Measurements from ENCODE around the gene AVPR2. TPM values are rescaled to one million over a fixed set of nuclear protein-coding genes. Genes with fewer than 3 reads are reported as not detected.

AVPR2 gene
- total and polyA plus RNA-seq, 2 donors (not counting 1 experiment from before 2014, with no cell fraction given): not detected

DNA sequence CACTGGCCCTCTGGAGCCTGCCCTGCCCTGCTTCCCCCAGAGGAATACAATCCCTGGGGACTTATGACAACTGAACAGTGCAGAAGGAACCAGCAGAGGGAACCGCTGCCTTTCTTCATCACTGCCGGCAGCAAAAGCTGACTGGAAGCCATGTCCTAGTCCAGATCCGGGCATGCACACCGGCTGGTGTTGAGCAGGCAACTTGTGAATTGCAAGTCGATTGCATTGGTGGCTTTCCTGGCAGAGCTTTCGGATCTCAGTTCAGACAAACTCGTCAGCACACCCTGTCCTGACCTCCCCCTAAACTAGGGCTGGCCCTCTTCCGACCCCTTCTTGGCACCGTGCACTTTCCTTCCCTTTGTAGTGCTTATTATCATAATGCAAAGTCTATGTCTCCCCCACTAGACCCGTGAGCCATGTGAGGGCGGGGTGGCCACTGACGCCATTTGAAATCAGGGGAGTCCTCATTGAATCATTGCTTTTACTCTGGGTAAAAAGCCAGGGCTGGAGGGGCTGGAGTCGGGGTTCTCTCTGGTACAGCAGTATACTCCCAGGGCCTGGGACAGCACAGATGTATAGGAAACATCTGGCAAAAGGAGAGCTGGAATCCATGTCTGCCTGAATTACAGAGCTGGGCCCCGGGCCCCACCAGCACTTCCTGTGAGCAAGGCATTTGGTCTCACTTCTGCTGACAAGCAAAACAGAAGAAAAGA is 19.8 kb downstream of the AVPR2 start:
- H2AFZ ChIP-seq (ENCODE audit: low read length): no peak overlapping the region
- no peaks in the 10 kb centered on the region for H3K9me3 ChIP-seq (ENCODE audit: control insufficient read depth, insufficient read depth, low read depth, low read length)
- H3K4me1 ChIP-seq (ENCODE audit: control insufficient read depth, extremely low read depth, insufficient read depth, low read length): peaks cover 7% of the 10 kb centered on the region
- H4K20me1 ChIP-seq (ENCODE audit: control insufficient read depth, extremely low read depth, insufficient read depth, low read length): no peaks in the 10 kb centered on the region
- no peaks in the 10 kb centered on the region for H3K36me3 ChIP-seq (ENCODE audit: control insufficient read depth, insufficient read depth, low read length)
- H3K27me3 ChIP-seq (ENCODE audit: control insufficient read depth, insufficient read depth, low read length): no peaks in the 10 kb centered on the region
- no peak for TF ChIP-seq EZH2 (IDR thresholded peaks at IDR 0.05; ENCODE audit: low read length, missing control alignments)
- TF ChIP-seq, protein P1, sequence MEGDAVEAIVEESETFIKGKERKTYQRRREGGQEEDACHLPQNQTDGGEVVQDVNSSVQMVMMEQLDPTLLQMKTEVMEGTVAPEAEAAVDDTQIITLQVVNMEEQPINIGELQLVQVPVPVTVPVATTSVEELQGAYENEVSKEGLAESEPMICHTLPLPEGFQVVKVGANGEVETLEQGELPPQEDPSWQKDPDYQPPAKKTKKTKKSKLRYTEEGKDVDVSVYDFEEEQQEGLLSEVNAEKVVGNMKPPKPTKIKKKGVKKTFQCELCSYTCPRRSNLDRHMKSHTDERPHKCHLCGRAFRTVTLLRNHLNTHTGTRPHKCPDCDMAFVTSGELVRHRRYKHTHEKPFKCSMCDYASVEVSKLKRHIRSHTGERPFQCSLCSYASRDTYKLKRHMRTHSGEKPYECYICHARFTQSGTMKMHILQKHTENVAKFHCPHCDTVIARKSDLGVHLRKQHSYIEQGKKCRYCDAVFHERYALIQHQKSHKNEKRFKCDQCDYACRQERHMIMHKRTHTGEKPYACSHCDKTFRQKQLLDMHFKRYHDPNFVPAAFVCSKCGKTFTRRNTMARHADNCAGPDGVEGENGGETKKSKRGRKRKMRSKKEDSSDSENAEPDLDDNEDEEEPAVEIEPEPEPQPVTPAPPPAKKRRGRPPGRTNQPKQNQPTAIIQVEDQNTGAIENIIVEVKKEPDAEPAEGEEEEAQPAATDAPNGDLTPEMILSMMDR (conservative IDR thresholded peaks at IDR 0.05 in 1 of 2, IDR thresholded peaks at IDR 0.05 in 1 of 2; ENCODE audit: low read depth in 1 of 2, low read length in 2 of 2): peak; percentile 9 to 13
- peak; percentile 23 to 53 for DNase-seq (ENCODE audit: low read depth in 2 of 2)
- no peak overlapping the region for H3K9ac ChIP-seq (ENCODE audit: insufficient read depth, low read length)
- H3K4me2 ChIP-seq (ENCODE audit: extremely low read depth, insufficient read depth, low read length): no peak overlapping the region
- H3K79me2 ChIP-seq (ENCODE audit: control insufficient read depth, insufficient read depth, low read length): no peaks in the 10 kb centered on the region
- no peak overlapping the region for H3K27ac ChIP-seq (ENCODE audit: insufficient read depth, low read length)
- H3K4me3 ChIP-seq (replicated peaks in 1 of 4; ENCODE audit: control extremely low read depth in 1 of 4, insufficient read depth in 1 of 4, low read depth in 3 of 4, low read length in 4 of 4): no peak overlapping the region

DNA sequence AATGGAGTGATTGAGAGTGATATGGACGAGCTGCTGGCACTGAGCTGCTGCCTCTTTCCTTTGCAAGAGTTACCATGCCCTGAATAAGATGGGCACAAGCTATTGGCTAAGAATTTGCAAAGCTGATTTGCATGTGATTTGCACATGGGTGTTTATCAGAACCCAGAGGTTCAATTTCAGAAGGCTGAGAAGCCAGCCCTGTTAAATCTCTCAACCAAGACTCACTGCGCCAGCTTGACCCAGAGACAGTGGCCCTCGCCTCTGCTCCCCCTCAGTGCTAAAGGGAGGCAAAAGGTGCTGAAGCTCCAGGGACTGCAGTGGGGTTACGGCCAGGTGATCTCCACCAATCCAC is 20.9 kb downstream of the AVPR2 start:
- Histone ChIP-seq H3K36me3 (ENCODE audit: control insufficient read depth, insufficient read depth, low read length) (peaks cover 3% of the 10 kb centered on the region), H3K9me3 (ENCODE audit: control insufficient read depth, insufficient read depth, low read depth, low read length) (no peaks in the 10 kb centered on the region), H3K4me3 (replicated peaks in 1 of 4; ENCODE audit: control extremely low read depth in 1 of 4, insufficient read depth in 1 of 4, low read depth in 3 of 4, low read length in 4 of 4) (no peak overlapping the region), H3K27ac (ENCODE audit: insufficient read depth, low read length) (no peak overlapping the region), H4K20me1 (ENCODE audit: control insufficient read depth, extremely low read depth, insufficient read depth, low read length) (no peaks in the 10 kb centered on the region), H3K4me1 (ENCODE audit: control insufficient read depth, extremely low read depth, insufficient read depth, low read length) (peaks cover 7% of the 10 kb centered on the region), H3K9ac (ENCODE audit: insufficient read depth, low read length) (no peak overlapping the region), H3K4me2 (ENCODE audit: extremely low read depth, insufficient read depth, low read length) (no peak overlapping the region), H2AFZ (ENCODE audit: low read length) (no peak overlapping the region), H3K27me3 (ENCODE audit: control insufficient read depth, insufficient read depth, low read length) (no peaks in the 10 kb centered on the region), H3K79me2 (ENCODE audit: control insufficient read depth, insufficient read depth, low read length) (no peaks in the 10 kb centered on the region)
- TF ChIP-seq EZH2 (IDR thresholded peaks at IDR 0.05; ENCODE audit: low read length, missing control alignments): no peak
- TF ChIP-seq, protein P1 (conservative IDR thresholded peaks at IDR 0.05 in 1 of 2, IDR thresholded peaks at IDR 0.05 in 1 of 2; ENCODE audit: low read depth in 1 of 2, low read length in 2 of 2): no peak
- no peak for DNase-seq (ENCODE audit: low read depth in 2 of 2)

DNA sequence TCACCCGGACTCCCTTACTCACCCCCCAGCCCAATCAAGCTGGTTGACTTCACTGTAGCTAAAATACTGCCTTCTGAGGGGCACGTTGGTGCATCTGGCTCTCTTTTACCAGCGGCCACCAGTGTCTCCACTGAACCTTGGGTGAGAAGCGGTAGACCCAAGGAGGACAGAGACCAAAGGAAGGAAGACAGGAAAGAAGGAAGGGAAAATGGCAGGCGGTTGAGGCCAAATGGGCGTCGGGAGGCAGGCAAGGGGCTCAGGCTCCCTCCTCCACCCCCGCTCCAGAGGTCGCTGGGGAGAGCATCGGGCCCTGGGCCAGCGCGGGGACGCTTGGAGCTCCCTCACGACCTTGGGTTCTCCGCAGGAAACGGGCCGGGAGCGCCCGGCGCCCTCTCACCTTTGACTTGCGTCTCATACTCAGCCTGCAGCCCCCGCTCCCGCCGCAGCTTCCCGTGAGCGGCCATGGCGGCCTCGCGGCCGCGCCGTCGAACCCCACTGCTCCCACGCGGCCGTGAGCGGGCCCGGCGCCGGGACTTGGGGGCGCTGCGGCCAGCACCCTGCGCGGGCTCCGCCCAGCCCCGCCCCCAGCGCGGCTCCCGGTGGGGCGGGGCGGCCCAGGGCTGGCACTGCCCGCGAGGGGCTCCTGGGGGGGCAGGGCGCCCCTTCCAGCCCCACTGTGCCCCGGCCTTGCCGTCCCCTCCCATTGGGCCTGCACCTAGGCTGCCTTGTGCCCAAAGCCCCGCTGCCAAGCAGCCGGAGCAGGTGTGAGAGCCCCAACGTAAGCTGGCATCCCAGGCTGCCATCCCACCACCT is 21.5 kb downstream of the AVPR2 start, which contains the start of gene ARHGAP4:
Gene ARHGAP4, minus strand, starts transcription at position 526 of the 813 bp plus-strand sequence. Its CDS starts 62 bp downstream, at position 464.
- DNase-seq (ENCODE audit: low read depth in 2 of 2): no peak
- Histone ChIP-seq H3K79me2 (ENCODE audit: control insufficient read depth, insufficient read depth, low read length) (no peaks in the 10 kb centered on the region), H3K4me1 (ENCODE audit: control insufficient read depth, extremely low read depth, insufficient read depth, low read length) (peaks cover 7% of the 10 kb centered on the region), H3K9me3 (ENCODE audit: control insufficient read depth, insufficient read depth, low read depth, low read length) (no peaks in the 10 kb centered on the region), H3K27me3 (ENCODE audit: control insufficient read depth, insufficient read depth, low read length) (no peaks in the 10 kb centered on the region), H3K36me3 (ENCODE audit: control insufficient read depth, insufficient read depth, low read length) (peaks cover 3% of the 10 kb centered on the region), H4K20me1 (ENCODE audit: control insufficient read depth, extremely low read depth, insufficient read depth, low read length) (no peaks in the 10 kb centered on the region), H3K9ac (ENCODE audit: insufficient read depth, low read length) (no peak within 1 kb of the TSS), H3K4me3 (replicated peaks in 1 of 4; ENCODE audit: control extremely low read depth in 1 of 4, insufficient read depth in 1 of 4, low read depth in 3 of 4, low read length in 4 of 4) (peak within 1 kb of the TSS in 1 of 4 experiments; percentile 64), H3K27ac (ENCODE audit: insufficient read depth, low read length) (no peak within 1 kb of the TSS), H3K4me2 (ENCODE audit: extremely low read depth, insufficient read depth, low read length) (peak within 1 kb of the TSS; percentile 92), H2AFZ (ENCODE audit: low read length) (no peak within 1 kb of the TSS)
- TF ChIP-seq EZH2 (IDR thresholded peaks at IDR 0.05; ENCODE audit: low read length, missing control alignments): no peak
- TF ChIP-seq, protein P1 (conservative IDR thresholded peaks at IDR 0.05 in 1 of 2, IDR thresholded peaks at IDR 0.05 in 1 of 2; ENCODE audit: low read depth in 1 of 2, low read length in 2 of 2): no peak

All from fibroblast of lung (primary cell).